Measurements from ENCODE around the gene EMX2.

Gene EMX2

GRCh38 chr10:117544004-117544701 lies 1.6 kb downstream of the EMX2 start:
- no peak for DNase-seq (ENCODE audit: low read depth in 1 of 2, low spot score in 1 of 2)

DNA sequence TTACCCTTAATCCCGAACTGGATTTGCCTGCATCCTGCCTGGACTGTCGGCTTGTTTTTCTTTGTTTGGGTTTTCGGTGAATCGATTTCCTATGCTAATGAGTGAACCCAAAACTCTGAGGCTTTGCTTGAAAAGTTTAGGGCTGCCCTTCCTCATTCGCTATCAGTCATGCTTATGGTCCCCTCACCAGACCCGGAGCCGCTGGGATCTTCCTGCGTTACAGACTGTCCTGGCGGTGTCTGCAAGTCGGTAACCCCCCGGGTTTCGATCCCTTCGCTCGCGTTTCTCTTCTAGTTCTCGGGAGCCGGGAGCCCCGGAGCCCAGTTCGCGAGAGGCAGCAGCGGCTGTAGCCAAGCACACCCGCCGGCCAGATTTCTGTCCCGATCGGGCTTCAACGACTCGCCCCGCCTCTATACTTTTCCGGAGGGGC lies 2.2 kb downstream of the EMX2 start:
- no peak for DNase-seq (ENCODE audit: low read depth in 1 of 2, low spot score in 1 of 2)

DNA sequence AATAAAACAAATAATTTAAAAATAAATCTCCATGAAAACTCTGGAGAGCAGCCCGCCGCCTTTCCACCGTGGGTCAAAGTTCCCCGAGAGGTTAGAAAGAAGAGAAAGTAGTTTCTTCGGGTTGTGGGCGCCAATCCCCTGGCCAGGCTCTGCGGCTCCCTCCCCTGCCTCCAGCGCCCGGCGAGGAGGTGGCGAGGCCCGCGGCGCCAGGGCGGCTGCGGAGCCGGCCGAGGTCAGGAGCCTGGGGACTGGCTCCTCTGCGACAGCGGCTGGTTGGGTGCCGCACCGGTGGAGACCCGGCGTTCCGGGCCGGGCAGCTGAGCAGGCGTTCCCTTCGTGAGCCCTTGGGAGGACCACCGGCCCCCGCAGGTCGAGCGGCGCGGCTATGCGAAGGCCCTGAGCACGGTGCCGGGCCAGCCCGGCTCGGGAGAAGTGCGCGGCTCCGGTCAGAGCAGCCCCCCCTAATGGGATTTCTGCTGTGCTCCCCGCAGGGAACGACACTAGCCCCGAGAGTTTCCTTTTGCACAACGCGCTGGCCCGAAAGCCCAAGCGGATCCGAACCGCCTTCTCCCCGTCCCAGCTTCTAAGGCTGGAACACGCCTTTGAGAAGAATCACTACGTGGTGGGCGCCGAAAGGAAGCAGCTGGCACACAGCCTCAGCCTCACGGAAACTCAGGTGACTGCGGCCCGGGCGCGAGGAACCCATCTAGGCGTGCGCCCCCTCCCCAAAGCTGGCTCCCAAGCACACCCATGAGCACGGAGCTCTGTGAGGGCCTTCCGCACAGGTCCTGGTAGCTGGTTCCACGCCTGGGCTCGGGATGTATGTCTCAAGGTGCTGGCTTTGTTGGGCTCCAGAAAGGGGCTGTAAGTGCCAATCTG lies 2.8 kb downstream of the EMX2 start:
- no peak for DNase-seq (ENCODE audit: low read depth in 1 of 2, low spot score in 1 of 2)

- DNase-seq (ENCODE audit: low read depth in 1 of 2, low spot score in 1 of 2), result no peak
Observed at GRCh38 chr10:117546020-117546580, 3.6 kb downstream of the EMX2 start.

DNA sequence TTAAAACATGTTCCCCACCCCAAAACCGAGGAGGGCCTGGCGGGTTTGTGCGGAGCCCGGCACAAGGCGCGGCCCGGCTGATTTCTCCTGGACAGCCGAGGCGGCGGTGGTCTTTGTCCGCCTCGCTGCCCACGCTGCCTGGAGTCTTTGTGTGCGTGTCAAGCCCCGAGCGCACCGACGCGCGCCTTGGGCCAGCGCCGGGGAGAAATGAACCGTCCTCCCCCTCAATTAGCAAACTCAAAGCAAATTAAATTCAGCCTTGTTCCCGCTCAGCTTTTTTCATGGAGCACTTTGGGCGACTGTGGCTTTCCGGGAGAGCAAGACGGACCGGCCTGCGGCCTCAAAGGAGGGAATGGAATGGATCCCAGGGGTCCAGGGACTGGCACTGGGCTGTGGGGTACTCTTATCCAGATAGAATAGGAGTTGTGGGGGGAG lies 4.1 kb downstream of the EMX2 start:
- no peak for DNase-seq (ENCODE audit: low read depth in 1 of 2, low spot score in 1 of 2)

GRCh38 chr10:117547016-117547715 lies 4.6 kb downstream of the EMX2 start:
- no peak for DNase-seq (ENCODE audit: low read depth in 1 of 2, low spot score in 1 of 2)

DNA sequence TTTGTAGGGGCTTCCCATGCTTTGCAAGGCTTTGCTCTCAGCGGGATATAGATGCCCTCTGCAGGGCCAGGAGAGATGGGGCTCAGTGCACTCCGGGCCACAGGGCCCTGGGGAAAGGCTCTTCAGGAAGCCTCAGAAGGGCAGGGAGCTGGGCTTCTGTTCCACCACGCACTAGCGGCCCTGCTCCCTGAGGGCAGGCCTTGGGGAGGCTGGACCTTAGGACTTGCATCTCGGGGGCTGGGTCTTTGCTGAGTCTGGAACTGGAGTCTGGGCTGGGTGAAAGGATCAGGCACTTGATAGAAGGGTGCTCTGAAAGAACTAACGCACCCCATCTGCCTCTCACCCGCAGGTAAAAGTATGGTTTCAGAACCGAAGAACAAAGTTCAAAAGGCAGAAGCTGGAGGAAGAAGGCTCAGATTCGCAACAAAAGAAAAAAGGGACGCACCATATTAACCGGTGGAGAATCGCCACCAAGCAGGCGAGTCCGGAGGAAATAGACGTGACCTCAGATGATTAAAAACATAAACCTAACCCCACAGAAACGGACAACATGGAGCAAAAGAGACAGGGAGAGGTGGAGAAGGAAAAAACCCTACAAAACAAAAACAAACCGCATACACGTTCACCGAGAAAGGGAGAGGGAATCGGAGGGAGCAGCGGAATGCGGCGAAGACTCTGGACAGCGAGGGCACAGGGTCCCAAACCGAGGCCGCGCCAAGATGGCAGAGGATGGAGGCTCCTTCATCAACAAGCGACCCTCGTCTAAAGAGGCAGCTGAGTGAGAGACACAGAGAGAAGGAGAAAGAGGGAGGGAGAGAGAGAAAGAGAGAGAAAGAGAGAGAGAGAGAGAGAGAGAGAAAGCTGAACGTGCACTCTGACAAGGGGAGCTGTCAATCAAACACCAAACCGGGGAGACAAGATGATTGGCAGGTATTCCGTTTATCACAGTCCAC lies 5.4 kb downstream of the EMX2 start:
- DNase-seq (ENCODE audit: low read depth in 1 of 2, low spot score in 1 of 2), result no peak

- DNase-seq (ENCODE audit: low read depth in 1 of 2, low spot score in 1 of 2), result no peak
Observed at GRCh38 chr10:117549100-117549585, 6.6 kb downstream of the EMX2 start.

- no peak for DNase-seq (ENCODE audit: low read depth in 1 of 2, low spot score in 1 of 2)
Observed at GRCh38 chr10:117550076-117550475, 7.5 kb downstream of the EMX2 start.

DNA sequence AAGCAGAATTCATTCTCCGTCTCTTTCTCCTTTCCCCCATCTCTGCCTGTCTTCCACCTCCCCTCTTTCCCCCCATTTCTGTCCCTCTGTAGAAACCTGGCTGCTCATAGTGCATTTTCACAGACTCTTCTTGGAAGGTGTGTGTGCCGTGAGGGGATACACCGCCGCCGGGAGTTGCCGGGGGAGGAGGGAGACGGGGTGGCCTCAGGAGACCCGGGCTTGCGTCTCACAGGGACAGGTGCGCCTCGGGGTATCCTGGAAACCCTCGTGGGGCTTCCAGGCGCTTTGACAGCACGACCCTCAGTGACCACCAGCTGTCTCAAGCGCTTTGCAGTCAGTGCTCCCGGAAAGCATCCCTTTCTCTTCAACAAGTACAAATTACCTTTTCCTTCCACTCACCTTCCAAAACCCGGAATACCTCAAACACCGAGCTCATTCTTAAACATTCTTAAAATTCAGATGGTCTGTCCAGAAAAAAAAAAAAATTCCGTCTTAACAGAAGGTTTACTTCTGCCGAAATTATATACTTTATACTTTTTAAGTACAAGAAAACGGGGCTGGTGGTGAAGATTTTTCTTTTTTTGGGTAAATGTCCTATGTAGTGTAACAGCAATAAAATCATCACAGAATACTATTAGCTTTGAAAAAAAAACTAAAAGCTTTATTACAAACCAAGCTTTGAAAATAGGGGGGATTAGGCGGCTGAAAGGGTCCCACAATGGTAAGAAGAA lies 8.2 kb downstream of the EMX2 start:
- no peak for DNase-seq (ENCODE audit: low read depth in 1 of 2, low spot score in 1 of 2)

GRCh38 chr10:117551330-117552155 lies 9.0 kb downstream of the EMX2 start:
- no peak for DNase-seq (ENCODE audit: low read depth in 1 of 2, low spot score in 1 of 2)

DNA sequence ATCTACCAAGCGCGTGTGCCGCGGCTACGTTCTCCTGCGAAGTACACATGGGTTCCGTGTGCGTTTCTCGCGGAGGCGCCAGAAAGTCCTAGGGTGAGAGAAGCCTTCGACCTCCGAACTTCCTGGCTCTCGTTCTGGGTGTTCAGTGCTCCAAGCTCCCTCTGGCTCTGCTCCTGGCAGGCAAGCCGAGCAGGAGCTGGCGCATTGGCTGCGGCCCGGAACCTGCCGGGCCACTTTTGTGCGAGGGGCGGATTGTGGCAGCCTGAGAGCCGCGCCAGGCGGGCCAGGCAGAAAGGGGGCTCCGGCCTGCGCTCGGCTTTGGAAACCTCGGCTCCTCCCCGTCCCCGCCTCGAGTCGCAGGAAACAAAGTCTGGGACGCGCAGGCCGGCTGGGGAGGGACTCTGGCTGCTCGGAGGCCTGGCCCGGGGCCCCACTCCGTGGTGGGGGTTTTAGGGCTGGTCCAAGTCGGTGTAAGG lies 9.6 kb downstream of the EMX2 start:
- DNase-seq (ENCODE audit: low read depth in 1 of 2, low spot score in 1 of 2), result no peak

DNA sequence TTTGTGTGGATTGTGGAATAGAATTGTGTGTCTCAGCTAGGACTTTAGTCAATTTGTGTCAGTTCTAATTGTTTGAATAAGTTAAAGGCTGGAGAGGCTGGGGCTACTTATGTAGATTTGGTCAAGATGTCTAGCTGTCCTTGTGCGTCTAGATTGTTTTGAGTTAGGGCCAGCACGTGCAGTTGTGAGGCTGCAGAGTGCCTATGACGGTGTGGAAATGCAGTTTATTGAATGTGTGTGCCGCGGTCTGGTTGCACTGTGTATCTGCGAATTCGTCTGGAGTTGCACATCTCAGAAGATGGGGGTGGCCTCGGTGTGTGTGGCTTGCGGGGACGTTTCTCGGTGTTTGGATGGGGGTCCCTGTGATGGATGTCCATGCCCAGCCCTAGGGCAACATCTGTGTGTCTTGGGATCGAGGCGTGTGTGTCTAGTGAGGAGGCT lies 10.2 kb downstream of the EMX2 start:
- no peak for DNase-seq (ENCODE audit: low read depth in 1 of 2, low spot score in 1 of 2)

DNA sequence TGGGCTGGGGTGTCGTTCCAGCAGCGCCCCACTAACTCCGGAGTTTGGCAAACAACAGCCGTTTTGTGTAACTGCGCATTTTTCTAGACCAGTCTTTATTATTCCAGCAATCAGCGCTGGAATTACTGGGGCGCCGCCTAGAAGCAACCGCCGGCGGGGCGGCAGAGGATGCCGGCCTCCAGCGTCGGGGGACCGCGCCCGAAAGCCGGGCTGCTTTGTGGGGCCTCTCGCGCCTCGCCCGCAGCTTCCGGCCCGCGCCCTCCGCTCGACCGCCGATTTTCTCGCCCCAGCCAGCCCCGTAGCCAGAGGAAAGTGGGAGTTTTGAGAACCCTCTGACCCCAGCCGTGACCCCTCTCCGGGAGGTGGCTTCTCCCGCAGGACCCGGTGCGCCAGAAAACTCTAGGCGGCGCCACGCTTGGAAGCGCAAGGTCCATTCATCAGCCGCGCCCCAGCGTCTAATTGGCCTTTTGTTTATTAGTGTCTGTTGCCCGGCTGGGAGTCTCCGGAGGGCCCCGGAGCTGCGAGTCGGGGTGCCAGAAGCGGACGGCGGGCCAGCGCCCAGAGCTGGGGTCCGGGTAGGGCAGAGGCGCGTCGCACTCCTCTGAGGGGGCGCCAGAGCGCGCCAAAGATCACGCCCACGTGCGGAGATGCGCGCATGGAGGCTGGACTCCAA lies 10.7 kb downstream of the EMX2 start:
- no peak for DNase-seq (ENCODE audit: low read depth in 1 of 2, low spot score in 1 of 2)

DNA sequence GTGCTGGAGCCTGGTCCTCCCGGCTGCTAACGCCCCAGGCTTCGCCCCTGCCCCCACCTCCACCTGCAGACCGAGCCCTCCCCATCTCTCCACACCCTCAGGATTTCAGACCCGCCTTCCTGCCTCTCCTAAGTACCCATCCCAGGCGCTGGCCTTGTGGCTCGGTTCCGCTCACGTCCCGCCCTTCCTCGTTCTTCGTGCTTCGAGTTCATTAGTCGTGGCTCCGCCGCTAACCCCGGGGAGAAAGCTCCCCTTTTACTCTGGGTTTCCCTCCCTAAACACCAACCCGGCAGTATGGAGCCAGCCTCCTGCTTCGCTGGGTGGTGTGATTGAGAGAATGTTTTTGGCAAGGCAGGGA lies 11.2 kb downstream of the EMX2 start:
- no peak for DNase-seq (ENCODE audit: low read depth in 1 of 2, low spot score in 1 of 2)

DNA sequence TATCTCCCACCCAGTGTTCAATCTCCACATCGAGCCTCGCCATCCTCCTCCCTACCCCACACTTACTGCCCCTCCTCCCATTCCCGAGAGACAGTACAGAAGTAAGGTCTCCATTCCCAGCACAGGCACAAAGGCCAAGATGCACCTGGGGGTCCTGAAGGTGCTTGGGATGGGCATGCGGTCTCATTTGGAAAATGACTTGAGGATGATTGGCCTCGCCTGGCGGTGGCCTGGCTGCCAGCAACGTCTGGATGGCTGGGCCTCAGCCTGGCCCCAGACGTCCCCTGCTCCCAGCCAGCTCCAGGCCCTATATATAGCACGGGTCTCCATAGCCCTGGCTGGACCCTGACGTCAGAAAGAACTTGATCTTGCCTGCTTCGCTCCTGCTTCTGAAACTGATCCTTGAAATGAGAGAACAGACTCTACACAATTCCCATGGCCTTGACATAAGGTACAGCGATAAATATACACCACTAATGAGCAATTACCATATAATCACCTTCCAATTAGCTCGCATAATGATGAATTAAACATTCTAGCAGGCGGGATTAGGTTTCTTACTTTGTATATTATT lies 11.8 kb downstream of the EMX2 start:
- no peak for DNase-seq (ENCODE audit: low read depth in 1 of 2, low spot score in 1 of 2)

- DNase-seq (ENCODE audit: low read depth in 1 of 2, low spot score in 1 of 2), result no peak
Observed at GRCh38 chr10:117555017-117555416, 12.5 kb downstream of the EMX2 start.

GRCh38 chr10:117555863-117556262 lies 13.3 kb downstream of the EMX2 start:
- no peak for DNase-seq (ENCODE audit: low read depth in 1 of 2, low spot score in 1 of 2)
